ENCODE results near the gene GALP.
"Not testable (repeated sequence)": the region's sequence is repeated elsewhere in the genome, so short reads cannot be mapped to it uniquely, and the experiment has no call there.

The GALP gene

DNA sequence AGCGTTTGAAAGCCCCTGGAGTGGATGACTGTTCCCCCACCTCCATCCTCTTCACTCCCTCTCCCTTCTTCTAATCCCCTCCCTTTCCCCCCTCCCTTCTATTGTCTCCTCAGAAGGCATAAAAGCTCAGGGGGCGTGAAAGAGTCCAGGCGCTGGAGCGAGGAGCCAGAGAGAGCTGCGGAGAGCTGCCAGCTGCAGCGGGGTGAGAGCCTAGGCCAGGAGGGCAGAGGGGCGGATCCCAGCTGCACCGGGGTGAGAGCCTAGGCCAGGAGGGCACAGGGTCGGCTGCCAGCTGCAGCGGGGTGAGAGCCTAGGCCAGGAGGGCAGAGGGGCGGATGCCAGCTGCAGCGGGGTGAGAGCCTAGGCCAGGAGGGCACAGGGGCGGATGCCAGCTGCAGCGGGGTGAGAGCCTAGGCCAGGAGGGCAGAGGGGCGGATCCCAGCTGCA, at the start of gene GALP:
GALP (plus strand) TSS at position 148 of the 447 bp plus-strand sequence. CDS start 1,101 bp downstream, outside the sequence.
- H3K4me3 ChIP-seq (ENCODE audit: low read depth, low read length); H3K4me2 ChIP-seq (ENCODE audit: low read length); H3K79me2 ChIP-seq; H3K4me1 ChIP-seq; H2AFZ ChIP-seq; H3K9ac ChIP-seq; H3K36me3 ChIP-seq (ENCODE audit: control insufficient read depth, insufficient read depth, low read length); H3K27me3 ChIP-seq (ENCODE audit: control insufficient read depth, insufficient read depth, low read length); H3K9me3 ChIP-seq (ENCODE audit: control insufficient read depth, low read length); H3K27ac ChIP-seq: not testable (repeated sequence)

DNA sequence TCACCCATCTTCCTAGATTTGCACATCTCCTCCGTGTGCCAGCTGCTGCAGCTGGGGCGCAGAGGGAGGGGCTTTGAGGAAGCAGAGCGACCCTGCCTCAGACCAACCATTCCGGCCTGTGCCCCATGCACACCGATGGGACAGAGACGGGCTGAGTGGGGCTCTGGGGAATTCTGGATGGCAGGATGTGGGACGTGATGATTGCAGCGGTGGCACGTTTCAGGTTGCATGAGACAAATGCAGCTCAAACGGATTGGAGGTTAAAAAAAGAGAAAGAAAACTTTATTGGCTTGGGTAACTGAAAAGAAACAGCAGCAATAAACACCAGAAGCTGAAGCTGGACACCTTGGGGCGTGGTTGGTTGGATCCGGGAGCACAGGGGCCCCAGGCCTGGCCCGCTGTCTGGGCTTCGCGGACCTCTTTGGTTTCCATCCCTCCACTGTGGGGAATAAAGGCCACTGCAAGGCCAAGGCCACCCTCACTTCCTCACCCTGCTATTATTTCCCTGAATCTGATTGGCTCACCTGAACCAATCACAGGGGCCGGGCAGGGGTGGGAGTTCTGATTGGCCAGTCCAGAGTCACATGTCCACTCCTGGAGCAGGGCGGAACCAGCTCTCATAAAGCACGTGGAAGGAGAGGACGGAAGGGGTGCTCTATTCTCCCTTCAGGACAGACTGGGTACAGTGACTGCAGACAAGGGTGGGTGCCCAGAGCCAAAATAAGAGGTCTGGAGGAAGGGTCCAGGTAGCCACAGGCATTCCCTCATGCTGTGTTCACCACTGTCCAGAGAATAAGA, 48.6 kb upstream of the GALP start:
- no peak overlapping the region for H3K4me3 ChIP-seq (ENCODE audit: low read depth, low read length)
- H3K9ac ChIP-seq: no peak overlapping the region
- no peaks in the 10 kb centered on the region for H3K27me3 ChIP-seq (ENCODE audit: control insufficient read depth, insufficient read depth, low read length)
- H3K9me3 ChIP-seq (ENCODE audit: control insufficient read depth, low read length): no peaks in the 10 kb centered on the region
- H3K79me2 ChIP-seq: no peaks in the 10 kb centered on the region
- H3K27ac ChIP-seq: no peak overlapping the region
- no peaks in the 10 kb centered on the region for H3K36me3 ChIP-seq (ENCODE audit: control insufficient read depth, insufficient read depth, low read length)
- TF ChIP-seq, protein P1, sequence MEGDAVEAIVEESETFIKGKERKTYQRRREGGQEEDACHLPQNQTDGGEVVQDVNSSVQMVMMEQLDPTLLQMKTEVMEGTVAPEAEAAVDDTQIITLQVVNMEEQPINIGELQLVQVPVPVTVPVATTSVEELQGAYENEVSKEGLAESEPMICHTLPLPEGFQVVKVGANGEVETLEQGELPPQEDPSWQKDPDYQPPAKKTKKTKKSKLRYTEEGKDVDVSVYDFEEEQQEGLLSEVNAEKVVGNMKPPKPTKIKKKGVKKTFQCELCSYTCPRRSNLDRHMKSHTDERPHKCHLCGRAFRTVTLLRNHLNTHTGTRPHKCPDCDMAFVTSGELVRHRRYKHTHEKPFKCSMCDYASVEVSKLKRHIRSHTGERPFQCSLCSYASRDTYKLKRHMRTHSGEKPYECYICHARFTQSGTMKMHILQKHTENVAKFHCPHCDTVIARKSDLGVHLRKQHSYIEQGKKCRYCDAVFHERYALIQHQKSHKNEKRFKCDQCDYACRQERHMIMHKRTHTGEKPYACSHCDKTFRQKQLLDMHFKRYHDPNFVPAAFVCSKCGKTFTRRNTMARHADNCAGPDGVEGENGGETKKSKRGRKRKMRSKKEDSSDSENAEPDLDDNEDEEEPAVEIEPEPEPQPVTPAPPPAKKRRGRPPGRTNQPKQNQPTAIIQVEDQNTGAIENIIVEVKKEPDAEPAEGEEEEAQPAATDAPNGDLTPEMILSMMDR (IDR thresholded peaks at IDR 0.05): no peak
- no peaks in the 10 kb centered on the region for H3K4me1 ChIP-seq
- H3K4me2 ChIP-seq (ENCODE audit: low read length): no peak overlapping the region
- no peak overlapping the region for H2AFZ ChIP-seq

DNA sequence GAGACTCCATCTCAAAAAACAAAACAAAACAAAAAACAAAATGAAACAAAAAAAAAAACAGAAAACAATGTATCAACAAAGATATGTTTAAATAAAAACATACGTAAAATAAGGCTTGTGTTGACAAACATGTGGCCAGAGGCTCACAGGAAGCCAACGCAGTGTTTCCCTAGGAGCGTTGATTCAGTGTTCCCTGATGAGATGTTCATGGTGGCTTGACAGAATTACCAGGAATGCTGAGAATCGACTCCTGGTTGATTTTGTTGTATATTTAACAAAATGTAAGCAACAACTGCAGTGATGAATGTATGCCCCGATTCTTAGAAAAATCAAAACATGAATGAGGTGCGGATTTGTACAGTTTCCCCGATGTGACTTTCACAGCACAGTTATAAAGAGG, 45.8 kb upstream of the GALP start:
- no peaks in the 10 kb centered on the region for H3K27me3 ChIP-seq (ENCODE audit: control insufficient read depth, insufficient read depth, low read length)
- H3K27ac ChIP-seq: no peak overlapping the region
- no peak overlapping the region for H3K4me2 ChIP-seq (ENCODE audit: low read length)
- H3K9ac ChIP-seq: no peak overlapping the region
- no peaks in the 10 kb centered on the region for H3K9me3 ChIP-seq (ENCODE audit: control insufficient read depth, low read length)
- TF ChIP-seq, protein P1 (IDR thresholded peaks at IDR 0.05): no peak
- H3K36me3 ChIP-seq (ENCODE audit: control insufficient read depth, insufficient read depth, low read length): no peaks in the 10 kb centered on the region
- H3K4me1 ChIP-seq: no peaks in the 10 kb centered on the region
- H3K79me2 ChIP-seq: no peaks in the 10 kb centered on the region
- H2AFZ ChIP-seq: no peak overlapping the region
- no peak overlapping the region for H3K4me3 ChIP-seq (ENCODE audit: low read depth, low read length)

DNA sequence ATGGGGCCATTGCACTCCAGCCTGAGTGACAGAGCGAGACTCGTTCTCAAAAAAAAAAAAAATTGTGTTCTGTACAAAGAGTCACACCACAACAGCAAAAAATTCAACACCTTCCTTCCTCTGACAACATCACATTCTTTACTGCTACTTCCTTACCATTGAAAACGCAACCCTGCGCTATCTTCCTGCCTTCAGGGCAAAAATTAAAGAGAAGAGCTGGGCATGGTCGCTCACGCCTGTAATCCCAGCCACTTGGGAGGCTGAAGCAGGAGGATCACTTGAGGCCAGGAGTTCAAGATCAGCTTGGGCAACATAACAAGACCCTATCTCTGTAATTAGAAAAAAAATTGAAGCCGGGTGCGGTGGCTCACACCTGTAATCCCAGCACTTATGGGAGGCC, 44.2 kb upstream of the GALP start:
- H3K4me1 ChIP-seq: no peaks in the 10 kb centered on the region
- H3K4me3 ChIP-seq (ENCODE audit: low read depth, low read length): no peak overlapping the region
- H2AFZ ChIP-seq: no peak overlapping the region
- H3K79me2 ChIP-seq: no peaks in the 10 kb centered on the region
- H3K27ac ChIP-seq: no peak overlapping the region
- H3K36me3 ChIP-seq (ENCODE audit: control insufficient read depth, insufficient read depth, low read length): no peaks in the 10 kb centered on the region
- TF ChIP-seq, protein P1 (IDR thresholded peaks at IDR 0.05): no peak
- no peak overlapping the region for H3K9ac ChIP-seq
- no peak overlapping the region for H3K4me2 ChIP-seq (ENCODE audit: low read length)
- no peaks in the 10 kb centered on the region for H3K9me3 ChIP-seq (ENCODE audit: control insufficient read depth, low read length)
- H3K27me3 ChIP-seq (ENCODE audit: control insufficient read depth, insufficient read depth, low read length): no peaks in the 10 kb centered on the region

DNA sequence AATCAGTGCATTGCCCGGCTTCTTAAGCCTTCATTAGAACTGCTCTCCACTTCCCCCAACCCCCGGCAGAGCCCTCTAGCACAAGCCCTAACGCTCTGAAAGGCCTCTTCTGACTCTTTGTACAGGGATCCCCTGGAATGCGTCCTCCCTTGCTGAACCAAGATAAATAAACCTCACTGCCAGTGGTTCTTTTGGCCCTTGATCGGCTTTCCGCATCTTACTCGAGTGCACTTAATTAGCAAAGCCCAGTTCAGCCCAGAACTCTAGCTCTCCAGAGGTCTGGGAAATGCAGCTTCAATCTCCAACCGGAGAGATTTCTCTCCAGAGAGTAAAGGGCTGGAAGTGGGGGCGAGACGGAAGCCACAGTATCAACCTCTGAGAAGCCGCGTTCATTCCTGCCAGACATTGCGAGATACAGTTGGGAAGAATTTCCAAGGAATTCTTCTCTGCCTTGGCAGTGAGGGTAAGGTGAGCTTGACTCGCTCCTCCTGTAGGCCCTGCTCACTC, 43.4 kb upstream of the GALP start:
- Histone ChIP-seq H2AFZ (no peak overlapping the region), H3K4me3 (ENCODE audit: low read depth, low read length) (no peak overlapping the region), H3K4me2 (ENCODE audit: low read length) (no peak overlapping the region), H3K36me3 (ENCODE audit: control insufficient read depth, insufficient read depth, low read length) (no peaks in the 10 kb centered on the region), H3K9ac (no peak overlapping the region), H3K27ac (no peak overlapping the region), H3K4me1 (no peaks in the 10 kb centered on the region), H3K79me2 (no peaks in the 10 kb centered on the region), H3K27me3 (ENCODE audit: control insufficient read depth, insufficient read depth, low read length) (no peaks in the 10 kb centered on the region), H3K9me3 (ENCODE audit: control insufficient read depth, low read length) (no peaks in the 10 kb centered on the region)
- TF ChIP-seq, protein P1 (IDR thresholded peaks at IDR 0.05): no peak

Data from parathyroid adenoma (tissue), 2 donors.